BLaER1 (cell line): Measurements from ENCODE around the gene ASB13.

ENCODE experiments used
- H3K27ac ChIP-seq: shearing (Covaris generic); formaldehyde crosslinking; 2 replicates; pipeline ENCODE4 v1.8.1; 2022
- H3K27me3 ChIP-seq: shearing (Covaris generic); formaldehyde crosslinking; 2 replicates; pipeline ENCODE4 v1.8.1; 2022
- H3K36me3 ChIP-seq: shearing (Covaris generic); formaldehyde crosslinking; 2 replicates; pipeline ENCODE4 v1.8.1; 2022
- H3K4me1 ChIP-seq: shearing (Covaris generic); formaldehyde crosslinking; 2 replicates; pipeline ENCODE4 v1.8.1; 2022
- H3K4me2 ChIP-seq: shearing (Covaris generic); formaldehyde crosslinking; 2 replicates; pipeline ENCODE4 v1.8.1; 2022
- H3K4me3 ChIP-seq: shearing (Covaris generic); formaldehyde crosslinking; 2 replicates; pipeline ENCODE4 v1.8.1; 2022
- H3K9ac ChIP-seq: shearing (Covaris generic); formaldehyde crosslinking; 2 replicates; pipeline ENCODE4 v1.8.1; 2022
- H3K9me3 ChIP-seq: shearing (Covaris generic); formaldehyde crosslinking; 2 replicates; pipeline ENCODE4 v1.8.1; 2022
- H4K20me1 ChIP-seq: shearing (Covaris generic); formaldehyde crosslinking; 2 replicates; pipeline ENCODE4 v1.8.1; 2022
- Cebpa-rat ChIP-seq: shearing (Covaris generic); IDR thresholded peaks from 2 replicates; pipeline ENCODE4 v1.8.1; 2022

The ASB13 gene

GRCh38 chr10:5620966-5621365 lies 45.4 kb downstream of the ASB13 start:
- Histone ChIP-seq H3K36me3 (no peaks in the 10 kb centered on the region), H3K9ac (no peak overlapping the region), H3K4me3 (no peak overlapping the region), H3K9me3 (no peaks in the 10 kb centered on the region), H3K4me1 (peaks cover 21% of the 10 kb centered on the region), H3K4me2 (no peak overlapping the region), H3K27me3 (no peaks in the 10 kb centered on the region), H4K20me1 (no peaks in the 10 kb centered on the region), H3K27ac (no peak overlapping the region)
- no peak for TF ChIP-seq Cebpa-rat

GRCh38 chr10:5620223-5620721 lies 46.1 kb downstream of the ASB13 start:
- Histone ChIP-seq H3K36me3 (no peaks in the 10 kb centered on the region), H3K4me2 (peak overlapping the region; percentile 78), H3K4me1 (peaks cover 21% of the 10 kb centered on the region), H4K20me1 (no peaks in the 10 kb centered on the region), H3K27me3 (no peaks in the 10 kb centered on the region), H3K9ac (no peak overlapping the region), H3K27ac (no peak overlapping the region), H3K9me3 (no peaks in the 10 kb centered on the region), H3K4me3 (no peak overlapping the region)
- TF ChIP-seq Cebpa-rat: no peak

GRCh38 chr10:5619362-5620211 lies 46.8 kb downstream of the ASB13 start:
- H3K4me2 ChIP-seq: peak overlapping the region; percentile 78
- no peaks in the 10 kb centered on the region for H3K27me3 ChIP-seq
- H3K9me3 ChIP-seq: no peaks in the 10 kb centered on the region
- H3K36me3 ChIP-seq: no peaks in the 10 kb centered on the region
- no peaks in the 10 kb centered on the region for H4K20me1 ChIP-seq
- H3K4me3 ChIP-seq: no peak overlapping the region
- peaks cover 21% of the 10 kb centered on the region for H3K4me1 ChIP-seq
- no peak overlapping the region for H3K27ac ChIP-seq
- TF ChIP-seq Cebpa-rat: no peak
- H3K9ac ChIP-seq: no peak overlapping the region

GRCh38 chr10:5618829-5619228 lies 47.6 kb downstream of the ASB13 start:
- Histone ChIP-seq H3K27ac (no peak overlapping the region), H3K27me3 (no peaks in the 10 kb centered on the region), H3K36me3 (no peaks in the 10 kb centered on the region), H4K20me1 (no peaks in the 10 kb centered on the region), H3K4me2 (peak overlapping the region; percentile 78), H3K9me3 (no peaks in the 10 kb centered on the region), H3K4me1 (peaks cover 21% of the 10 kb centered on the region), H3K9ac (no peak overlapping the region), H3K4me3 (no peak overlapping the region)
- no peak for TF ChIP-seq Cebpa-rat

DNA sequence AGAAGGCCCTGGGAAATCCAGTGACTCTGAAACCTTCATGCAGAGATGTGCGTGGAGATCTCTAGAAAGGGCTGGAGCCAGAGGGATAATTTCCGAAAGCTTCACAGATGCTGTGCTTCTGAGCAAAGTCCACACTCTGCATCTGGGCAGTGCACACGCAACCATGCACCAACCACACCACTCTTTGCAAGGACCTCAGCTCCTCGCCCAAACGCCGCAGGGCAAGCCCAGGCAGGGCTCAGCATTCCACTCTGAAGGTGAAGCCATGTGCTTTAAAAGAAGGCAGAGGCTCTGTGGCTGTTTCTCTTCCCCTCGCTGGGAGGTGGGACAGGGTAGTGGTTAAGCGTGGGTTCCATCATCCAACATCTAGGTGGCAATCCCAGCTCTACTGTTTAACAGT lies 48.4 kb downstream of the ASB13 start:
- Histone ChIP-seq H3K4me3 (no peak overlapping the region), H3K36me3 (no peaks in the 10 kb centered on the region), H4K20me1 (no peaks in the 10 kb centered on the region), H3K9ac (no peak overlapping the region), H3K4me2 (no peak overlapping the region), H3K9me3 (no peaks in the 10 kb centered on the region), H3K4me1 (peaks cover 21% of the 10 kb centered on the region), H3K27me3 (no peaks in the 10 kb centered on the region), H3K27ac (no peak overlapping the region)
- no peak for TF ChIP-seq Cebpa-rat

DNA sequence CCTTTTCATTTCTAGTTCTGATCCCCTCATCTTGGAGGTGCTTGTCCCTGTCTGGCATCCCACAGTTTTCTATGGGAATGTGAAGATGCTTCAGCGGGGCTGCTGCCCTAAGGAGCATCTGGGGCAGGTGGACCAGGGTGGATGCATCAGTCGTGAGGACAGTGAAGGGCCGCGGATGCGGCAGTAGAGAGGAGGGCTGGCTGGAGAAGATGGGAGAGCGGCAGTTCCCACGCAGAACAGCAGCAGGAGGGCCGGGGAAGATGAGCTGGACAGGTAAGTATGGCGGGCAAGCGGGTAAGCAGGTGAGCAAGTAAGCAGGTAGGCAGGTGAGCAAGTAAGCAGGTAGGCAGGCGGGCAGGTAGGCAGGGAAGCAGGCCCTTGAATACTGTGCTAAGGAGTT lies 48.9 kb downstream of the ASB13 start:
- Histone ChIP-seq H3K9me3 (no peaks in the 10 kb centered on the region), H3K36me3 (no peaks in the 10 kb centered on the region), H3K27ac (no peak overlapping the region)

DNA sequence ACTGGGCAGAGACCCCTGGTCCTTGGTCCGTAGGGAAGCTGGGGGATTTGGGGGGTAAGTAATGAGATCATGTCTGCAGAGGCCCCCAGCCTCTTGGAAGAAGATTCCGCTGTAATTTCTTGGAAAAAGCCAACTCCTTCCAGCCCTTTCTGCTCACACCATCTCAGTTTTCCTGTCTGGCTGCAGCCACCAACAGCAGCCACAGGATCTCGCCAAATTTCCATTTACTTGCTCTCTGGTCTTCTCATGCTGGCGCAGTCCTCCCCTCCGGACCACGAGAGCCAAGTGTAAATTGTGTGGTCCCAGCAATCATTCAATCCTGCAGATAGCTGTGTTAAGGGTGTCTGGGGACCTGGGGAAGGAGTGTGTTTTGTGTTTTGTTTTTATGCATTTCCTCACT lies 49.6 kb downstream of the ASB13 start:
- Histone ChIP-seq H3K4me3 (no peak overlapping the region), H3K9me3 (no peaks in the 10 kb centered on the region), H3K27me3 (no peaks in the 10 kb centered on the region), H4K20me1 (no peaks in the 10 kb centered on the region), H3K36me3 (no peaks in the 10 kb centered on the region), H3K4me2 (no peak overlapping the region), H3K4me1 (peaks cover 21% of the 10 kb centered on the region), H3K27ac (no peak overlapping the region), H3K9ac (no peak overlapping the region)
- no peak for TF ChIP-seq Cebpa-rat

More for the DNA sequence above, 48.9 kb downstream of the ASB13 start:
- Histone ChIP-seq H3K27me3 (no peaks in the 10 kb centered on the region), H3K4me2 (no peak overlapping the region), H4K20me1 (no peaks in the 10 kb centered on the region), H3K4me1 (peaks cover 21% of the 10 kb centered on the region), H3K4me3 (no peak overlapping the region), H3K9ac (no peak overlapping the region)
- no peak for TF ChIP-seq Cebpa-rat

GRCh38 chr10:5616046-5616445 lies 50.3 kb downstream of the ASB13 start:
- no peak for TF ChIP-seq Cebpa-rat
- Histone ChIP-seq H3K9ac (no peak overlapping the region), H3K4me1 (peaks cover 21% of the 10 kb centered on the region), H3K9me3 (no peaks in the 10 kb centered on the region), H4K20me1 (no peaks in the 10 kb centered on the region), H3K27me3 (no peaks in the 10 kb centered on the region), H3K4me3 (no peak overlapping the region), H3K4me2 (no peak overlapping the region), H3K27ac (no peak overlapping the region), H3K36me3 (no peaks in the 10 kb centered on the region)

DNA sequence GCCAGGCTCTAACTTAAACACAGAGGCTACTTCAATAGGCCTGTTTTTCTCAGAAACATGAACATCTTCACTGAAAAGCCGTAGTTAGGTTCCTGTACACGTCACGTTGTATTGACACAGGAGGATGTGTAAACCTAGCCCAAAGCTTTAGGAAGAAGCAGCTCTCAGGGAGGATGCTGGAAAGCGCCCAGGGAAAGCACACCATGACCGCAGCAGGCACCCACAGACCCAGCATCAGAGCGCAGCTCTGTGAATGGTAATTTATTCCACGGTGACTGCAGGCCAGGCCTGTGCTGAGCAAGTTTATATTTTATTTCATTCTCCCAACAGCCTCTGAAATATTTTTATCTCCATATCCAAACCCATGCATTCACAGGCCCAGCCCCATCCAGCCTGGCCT lies 51.1 kb downstream of the ASB13 start:
- H3K9me3 ChIP-seq: no peaks in the 10 kb centered on the region
- TF ChIP-seq Cebpa-rat: no peak
- H3K9ac ChIP-seq: no peak overlapping the region
- no peaks in the 10 kb centered on the region for H3K27me3 ChIP-seq
- no peak overlapping the region for H3K4me2 ChIP-seq
- H3K36me3 ChIP-seq: no peaks in the 10 kb centered on the region
- no peaks in the 10 kb centered on the region for H4K20me1 ChIP-seq
- H3K4me1 ChIP-seq: peaks cover 17% of the 10 kb centered on the region
- H3K4me3 ChIP-seq: no peak overlapping the region
- H3K27ac ChIP-seq: no peak overlapping the region

DNA sequence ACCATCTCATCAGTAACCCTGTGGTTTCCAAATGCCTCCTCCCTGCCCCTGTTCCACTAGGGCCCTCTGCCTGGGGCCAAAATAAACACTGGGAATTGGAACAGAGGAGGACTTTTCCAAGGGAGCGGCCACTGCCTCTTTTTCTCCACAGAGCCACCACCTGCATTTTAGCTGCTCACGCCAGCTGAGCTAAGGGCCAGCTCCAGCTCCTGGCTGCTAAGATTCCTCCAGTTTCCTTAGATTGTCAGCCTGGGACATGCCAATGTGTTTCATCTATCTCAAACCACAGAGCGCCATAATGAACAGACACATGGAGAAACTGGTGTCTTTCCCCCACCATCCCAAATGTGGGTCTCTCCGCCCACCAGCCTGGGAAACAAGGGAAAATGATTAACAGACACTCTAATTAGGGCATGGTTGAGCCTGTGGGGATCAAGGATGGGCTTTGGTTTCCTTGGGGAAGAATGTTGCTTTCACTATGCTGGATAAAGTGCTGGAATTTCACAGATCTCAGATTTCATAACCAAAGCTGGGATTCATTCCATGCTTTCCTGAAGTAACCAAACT lies 52.2 kb downstream of the ASB13 start:
- Histone ChIP-seq H3K27me3 (no peaks in the 10 kb centered on the region), H4K20me1 (no peaks in the 10 kb centered on the region), H3K4me1 (peaks cover 6% of the 10 kb centered on the region), H3K4me2 (no peak overlapping the region), H3K36me3 (no peaks in the 10 kb centered on the region), H3K4me3 (no peak overlapping the region), H3K9ac (no peak overlapping the region), H3K27ac (no peak overlapping the region), H3K9me3 (no peaks in the 10 kb centered on the region)
- no peak for TF ChIP-seq Cebpa-rat
